OCI-LY7 (cell line): ENCODE results near the gene RASA1.

ENCODE experiments used
- CTCF ChIP-seq: fragments of 200-600 bp; sonication (generic); conservative IDR thresholded peaks from 2 replicates; pipeline ENCODE4 v1.5.1; 2014; ENCODE audit warnings: mild to moderate bottlenecking, antibody characterized with exemption, low read length, moderate library complexity, mixed read lengths
- EZH2phosphoT487 ChIP-seq: fragments of 200-600 bp; sonication (generic); IDR thresholded peaks from 2 replicates; pipeline ENCODE4 v1.6.1; 2018; ENCODE audit warnings: low read depth, borderline replicate concordance, mild to moderate bottlenecking, mixed run types, antibody characterized with exemption, low read length, moderate library complexity, mixed read lengths

- TF ChIP-seq CTCF = no peak
- TF ChIP-seq EZH2phosphoT487 = no peak
Observed at GRCh38 chr5:87368601-87369000, 100.9 kb downstream of the RASA1 start.
